ENCODE data around the gene INTS1. TPM values are rescaled to one million over a fixed set of nuclear protein-coding genes. Genes with fewer than 3 reads are reported as not detected.

The INTS1 gene
- polyA plus RNA-seq, 1 donor from 2014 or later, result 21.1 TPM

DNA sequence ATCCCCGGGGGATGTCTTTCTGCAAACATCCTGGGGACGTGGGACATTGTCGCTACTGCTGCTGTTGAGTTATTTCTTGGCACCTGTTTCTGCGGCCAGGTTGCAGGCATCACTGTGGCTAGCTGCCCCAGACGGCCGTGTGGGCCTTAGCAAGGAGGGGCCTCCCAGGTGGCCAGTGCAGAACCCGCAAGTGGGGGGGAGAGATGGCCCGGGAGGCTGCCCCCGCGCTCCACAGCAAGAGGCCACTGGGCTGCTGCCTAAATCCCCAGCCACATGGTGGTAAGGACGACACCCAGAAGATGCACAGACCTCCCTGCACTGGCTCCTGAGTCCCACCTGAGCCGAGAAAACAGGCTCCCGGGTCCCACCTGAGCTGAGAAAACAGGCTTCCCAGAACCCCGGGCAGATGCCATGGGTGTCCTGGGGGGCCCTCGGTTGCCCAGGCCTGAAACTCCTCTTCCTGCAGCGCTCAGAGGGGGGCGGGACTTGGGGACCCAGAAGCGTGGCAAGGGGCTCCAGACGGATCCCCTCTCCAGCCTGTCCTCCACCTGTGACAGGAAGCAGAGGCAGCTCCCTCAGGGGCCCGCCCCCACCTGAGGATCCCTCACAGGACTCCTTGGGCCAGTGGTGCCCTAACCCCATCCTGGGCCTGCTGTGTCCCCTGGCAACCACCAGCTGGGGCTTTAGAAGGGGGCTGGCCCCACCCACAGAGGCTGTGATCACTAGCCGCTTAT lies 25.4 kb upstream of the INTS1 start (continued):
- no peak for TF ChIP-seq REST (IDR thresholded peaks at IDR 0.05; ENCODE audit: borderline replicate concordance)

DNA sequence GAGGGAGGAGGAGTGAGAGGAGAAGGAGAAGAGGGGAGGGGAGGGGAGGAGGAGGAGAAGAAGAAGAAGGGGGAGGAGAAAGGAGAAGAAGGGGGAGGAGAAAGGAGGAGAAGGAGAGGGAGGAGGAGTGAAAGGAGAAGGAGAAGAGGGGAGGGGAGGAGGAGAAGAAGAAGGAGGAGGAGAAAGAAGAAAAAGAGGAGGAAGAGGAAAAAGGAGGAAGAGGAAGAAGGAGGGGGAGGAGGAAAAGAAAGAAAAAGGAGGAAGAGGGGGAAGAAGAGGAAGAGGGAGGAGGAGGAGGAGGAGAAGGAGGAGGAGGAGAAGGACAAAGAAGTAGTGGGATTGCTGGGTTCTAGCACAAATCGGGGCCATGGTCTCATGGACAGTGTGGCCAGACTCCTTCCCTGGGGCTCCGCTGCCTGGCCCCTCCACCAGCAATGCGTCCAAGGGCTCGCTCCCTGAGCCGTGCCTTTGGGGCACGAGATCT lies 22.1 kb upstream of the INTS1 start:
- H3K36me3 ChIP-seq (ENCODE audit: insufficient read depth, low read length), result no peaks in the 10 kb centered on the region
- H3K9me3 ChIP-seq (ENCODE audit: low read length), result no peaks in the 10 kb centered on the region
- H3K27me3 ChIP-seq (ENCODE audit: insufficient read depth, low read depth, low read length), result no peaks in the 10 kb centered on the region
- H3K9ac ChIP-seq (ENCODE audit: low read length), result no peak overlapping the region
- no peak overlapping the region for H3K27ac ChIP-seq (ENCODE audit: low read length)
- no peak overlapping the region for H3K4me2 ChIP-seq (ENCODE audit: low read length)
- H3K4me3 ChIP-seq (ENCODE audit: low read length), result no peak overlapping the region
- no peaks in the 10 kb centered on the region for H3F3A ChIP-seq (ENCODE audit: insufficient read depth, low read length, poor library complexity, severe bottlenecking)
- H3K79me2 ChIP-seq (replicated peaks; ENCODE audit: insufficient read depth, low read length), result no peaks in the 10 kb centered on the region
- TF ChIP-seq MXI1 (conservative IDR thresholded peaks at IDR 0.05; ENCODE audit: poor library complexity, severe bottlenecking), result no peak
- no peaks in the 10 kb centered on the region for H3K9me2 ChIP-seq (ENCODE audit: insufficient read depth, low read length)
- no peaks in the 10 kb centered on the region for H4K20me1 ChIP-seq (ENCODE audit: insufficient read depth)
- no peak overlapping the region for H2AFZ ChIP-seq (ENCODE audit: low read depth, low read length)

- Histone ChIP-seq H3K9me3 (ENCODE audit: low read length) (no peaks in the 10 kb centered on the region), H3K9me2 (ENCODE audit: insufficient read depth, low read length) (no peaks in the 10 kb centered on the region), H3K36me3 (ENCODE audit: insufficient read depth, low read length) (no peaks in the 10 kb centered on the region), H2AFZ (ENCODE audit: low read depth, low read length) (no peak overlapping the region), H3K27ac (ENCODE audit: low read length) (no peak overlapping the region), H3K79me2 (replicated peaks; ENCODE audit: insufficient read depth, low read length) (no peaks in the 10 kb centered on the region), H3K4me2 (ENCODE audit: low read length) (no peak overlapping the region), H3K27me3 (ENCODE audit: insufficient read depth, low read depth, low read length) (no peaks in the 10 kb centered on the region), H3K4me3 (ENCODE audit: low read length) (no peak overlapping the region), H3K9ac (ENCODE audit: low read length) (no peak overlapping the region), H4K20me1 (ENCODE audit: insufficient read depth) (no peaks in the 10 kb centered on the region), H3F3A (ENCODE audit: insufficient read depth, low read length, poor library complexity, severe bottlenecking) (no peaks in the 10 kb centered on the region)
- no peak for TF ChIP-seq REST (IDR thresholded peaks at IDR 0.05; ENCODE audit: borderline replicate concordance)
- TF ChIP-seq POLR2AphosphoS5 (IDR thresholded peaks at IDR 0.05), result no peak
- TF ChIP-seq, protein P1, sequence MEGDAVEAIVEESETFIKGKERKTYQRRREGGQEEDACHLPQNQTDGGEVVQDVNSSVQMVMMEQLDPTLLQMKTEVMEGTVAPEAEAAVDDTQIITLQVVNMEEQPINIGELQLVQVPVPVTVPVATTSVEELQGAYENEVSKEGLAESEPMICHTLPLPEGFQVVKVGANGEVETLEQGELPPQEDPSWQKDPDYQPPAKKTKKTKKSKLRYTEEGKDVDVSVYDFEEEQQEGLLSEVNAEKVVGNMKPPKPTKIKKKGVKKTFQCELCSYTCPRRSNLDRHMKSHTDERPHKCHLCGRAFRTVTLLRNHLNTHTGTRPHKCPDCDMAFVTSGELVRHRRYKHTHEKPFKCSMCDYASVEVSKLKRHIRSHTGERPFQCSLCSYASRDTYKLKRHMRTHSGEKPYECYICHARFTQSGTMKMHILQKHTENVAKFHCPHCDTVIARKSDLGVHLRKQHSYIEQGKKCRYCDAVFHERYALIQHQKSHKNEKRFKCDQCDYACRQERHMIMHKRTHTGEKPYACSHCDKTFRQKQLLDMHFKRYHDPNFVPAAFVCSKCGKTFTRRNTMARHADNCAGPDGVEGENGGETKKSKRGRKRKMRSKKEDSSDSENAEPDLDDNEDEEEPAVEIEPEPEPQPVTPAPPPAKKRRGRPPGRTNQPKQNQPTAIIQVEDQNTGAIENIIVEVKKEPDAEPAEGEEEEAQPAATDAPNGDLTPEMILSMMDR (IDR thresholded peaks at IDR 0.05; ENCODE audit: poor library complexity, severe bottlenecking), result no peak
- TF ChIP-seq TAF1 (IDR thresholded peaks at IDR 0.05; ENCODE audit: low read depth), result no peak
- TF ChIP-seq MXI1 (conservative IDR thresholded peaks at IDR 0.05; ENCODE audit: poor library complexity, severe bottlenecking), result no peak
- no peak for TF ChIP-seq RAD21 (conservative IDR thresholded peaks at IDR 0.05)
- no peak for TF ChIP-seq EZH2 (IDR thresholded peaks at IDR 0.05; ENCODE audit: borderline replicate concordance, insufficient read depth, low read length, poor library complexity, severe bottlenecking)
- TF ChIP-seq SMC3 (conservative IDR thresholded peaks at IDR 0.05; ENCODE audit: poor library complexity), result no peak
- TF ChIP-seq EP300 (conservative IDR thresholded peaks at IDR 0.05; ENCODE audit: poor library complexity, severe bottlenecking), result no peak
Measured at GRCh38 chr7:1525409-1525808, 21.2 kb upstream of the INTS1 start.
